EH (cell line): ENCODE data around the gene C2orf72.
A peak's percentile ranks its signal among the peaks of the same experiment; 100 is the strongest.

Experiments
- DNase-seq: peaks from one replicate; pipeline ENCODE4 v3.0.0-alpha.2; 2015; ENCODE audit warnings: low read depth

The C2orf72 gene

DNA sequence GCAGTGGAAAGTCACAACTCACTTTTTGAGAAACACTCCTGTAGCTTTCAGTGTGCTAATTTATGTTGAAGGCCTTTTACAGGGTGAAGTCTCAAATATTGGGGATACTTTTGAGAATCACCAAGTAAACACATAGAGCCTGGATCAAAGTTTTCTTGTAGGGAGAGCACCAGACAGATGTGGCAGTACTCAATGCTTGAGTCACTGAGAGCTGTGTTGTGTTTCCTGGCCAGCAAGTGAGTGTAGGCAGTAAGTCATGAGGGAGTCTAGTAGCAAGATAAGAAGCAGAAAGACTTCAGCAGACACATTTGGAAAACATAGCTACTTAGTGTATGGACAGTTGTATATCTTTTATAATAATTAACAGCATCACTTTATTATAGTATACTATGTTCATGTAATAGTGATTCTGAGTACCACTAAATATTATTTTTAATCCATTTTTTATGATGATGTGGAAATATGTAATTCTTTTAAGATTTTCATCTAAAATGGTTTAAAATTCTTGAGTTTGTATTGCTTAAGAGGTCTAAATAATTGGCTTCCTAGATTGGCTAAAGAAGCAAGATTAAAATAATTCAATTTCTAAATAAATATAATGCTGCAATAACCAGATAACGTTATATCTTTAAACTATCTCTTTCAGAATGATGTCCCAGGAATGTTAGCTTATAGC, 32.2 kb downstream of the C2orf72 start:
- DNase-seq: peak; percentile 18

DNA sequence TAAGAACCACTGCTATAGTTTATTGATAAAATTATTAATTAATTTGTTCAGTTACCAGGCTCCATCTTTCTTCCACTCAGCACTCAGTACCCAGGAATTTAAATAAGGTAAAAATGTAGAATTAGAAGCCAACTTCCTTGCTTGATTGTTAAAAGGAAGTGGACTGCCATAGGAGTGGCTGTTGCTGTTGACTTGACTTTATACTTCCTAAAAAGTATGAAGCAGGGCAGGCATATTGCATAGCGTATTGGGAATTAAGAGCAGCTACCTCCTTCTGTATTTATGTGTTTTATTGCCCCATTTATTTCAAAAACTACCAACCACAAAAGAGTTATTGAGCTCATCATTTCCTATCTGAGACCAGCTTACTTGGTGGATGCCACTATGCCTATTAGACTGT, 47.2 kb downstream of the C2orf72 start:
- DNase-seq: no peak

DNA sequence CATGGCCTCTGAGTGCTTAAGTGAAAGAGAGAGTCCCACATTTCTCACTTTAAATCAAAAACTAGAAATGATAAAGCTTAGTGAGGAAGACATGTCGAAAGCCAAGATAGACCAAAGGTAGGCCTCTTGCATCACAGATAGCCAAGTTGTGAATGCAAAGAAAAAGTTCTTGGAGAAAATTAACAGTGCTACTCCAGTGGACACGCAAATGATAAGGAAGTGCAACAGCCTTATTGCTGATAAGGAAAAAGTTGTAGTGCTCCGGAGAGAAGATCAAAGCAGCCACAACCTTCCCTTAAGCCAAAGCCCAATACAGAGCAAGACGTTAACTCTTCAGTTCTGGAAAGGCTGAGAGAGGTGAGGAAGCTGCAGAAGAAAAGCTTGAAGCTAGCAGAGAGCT, 51.4 kb downstream of the C2orf72 start:
- DNase-seq: no peak

DNA sequence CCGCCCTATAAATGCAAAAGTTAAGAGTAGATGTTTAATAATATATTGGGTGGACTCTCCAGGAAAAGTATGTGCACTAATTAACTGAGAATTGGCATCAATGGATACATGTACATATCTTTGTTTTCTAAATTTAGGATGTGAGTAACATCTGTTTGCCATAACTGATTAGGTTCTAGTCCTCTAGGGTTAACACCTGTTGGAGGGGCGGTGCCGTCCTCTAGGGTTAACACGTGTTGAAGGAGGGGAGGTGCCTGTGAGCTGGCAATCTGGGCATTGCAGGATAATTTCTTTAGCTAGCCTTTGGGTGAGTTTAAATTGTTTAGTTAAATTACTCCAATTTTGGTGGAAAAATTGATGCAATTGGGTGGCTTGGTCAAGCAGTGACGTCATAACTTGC, 56.6 kb downstream of the C2orf72 start:
- no peak for DNase-seq

DNA sequence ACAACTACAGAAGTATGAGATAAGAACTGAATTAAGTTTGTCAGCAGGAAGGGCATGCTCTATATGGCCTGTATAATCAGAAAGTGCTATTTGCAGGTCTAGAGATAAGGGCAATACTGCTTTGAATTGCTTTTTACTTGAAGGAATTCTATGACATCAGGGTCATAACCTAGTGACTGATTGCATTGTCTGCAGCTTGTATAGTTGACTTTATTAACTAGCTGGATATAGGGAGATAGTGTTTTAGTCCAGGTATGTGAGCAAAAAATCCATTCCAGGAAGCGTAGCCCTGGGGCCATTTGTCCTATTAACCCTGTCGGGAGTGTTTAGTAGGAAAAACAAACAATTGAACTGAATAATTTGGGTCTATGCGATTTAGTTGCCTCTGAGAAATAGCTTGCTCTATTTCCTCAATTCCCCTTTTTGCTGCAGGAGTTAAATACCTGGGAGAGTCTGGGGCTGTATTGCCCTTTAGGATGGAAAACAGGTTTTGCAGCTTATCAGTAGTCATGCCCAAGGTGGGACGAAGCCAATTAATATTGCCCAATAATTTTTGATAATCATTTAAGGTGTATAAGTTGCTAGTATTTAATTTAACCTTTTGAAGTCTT, 57.5 kb downstream of the C2orf72 start:
- DNase-seq: no peak
